AG09319 (cell line): Measurements from ENCODE around the gene TMEM255B.

Source experiments
- DNase-seq: peaks from one replicate; pipeline ENCODE4 v3.0.0-alpha.2; 2010; ENCODE audit warnings: low read depth; ENCODE audit errors: extremely low read depth
- TF ChIP-seq, protein P1 (sequence below): IDR thresholded peaks from 2 replicates; pipeline ENCODE4 v1.5.1; 2011; ENCODE audit warnings: low read depth, mild to moderate bottlenecking, inconsistent platforms, low read length, moderate library complexity

TMEM255B gene

DNA sequence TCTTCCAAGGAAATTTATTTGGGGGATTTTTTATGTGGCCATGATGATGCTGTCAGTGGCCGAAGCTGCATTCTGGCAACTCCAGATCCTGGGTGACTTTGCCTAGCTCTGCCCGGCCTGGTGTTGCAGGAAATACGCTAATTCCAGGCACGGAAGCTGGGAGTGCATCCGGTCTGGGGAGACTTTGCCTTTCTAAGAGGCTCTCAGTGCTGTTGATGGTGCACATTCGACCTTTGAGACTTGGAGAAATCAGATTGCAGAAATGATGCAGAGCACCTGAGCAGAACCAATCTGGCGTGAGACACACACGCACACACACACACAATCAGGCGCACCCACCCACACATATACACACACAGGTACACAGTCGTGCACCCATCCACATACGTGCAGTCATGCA is 5.9 kb upstream of the TMEM255B start:
- DNase-seq = no peak
- TF ChIP-seq, protein P1, sequence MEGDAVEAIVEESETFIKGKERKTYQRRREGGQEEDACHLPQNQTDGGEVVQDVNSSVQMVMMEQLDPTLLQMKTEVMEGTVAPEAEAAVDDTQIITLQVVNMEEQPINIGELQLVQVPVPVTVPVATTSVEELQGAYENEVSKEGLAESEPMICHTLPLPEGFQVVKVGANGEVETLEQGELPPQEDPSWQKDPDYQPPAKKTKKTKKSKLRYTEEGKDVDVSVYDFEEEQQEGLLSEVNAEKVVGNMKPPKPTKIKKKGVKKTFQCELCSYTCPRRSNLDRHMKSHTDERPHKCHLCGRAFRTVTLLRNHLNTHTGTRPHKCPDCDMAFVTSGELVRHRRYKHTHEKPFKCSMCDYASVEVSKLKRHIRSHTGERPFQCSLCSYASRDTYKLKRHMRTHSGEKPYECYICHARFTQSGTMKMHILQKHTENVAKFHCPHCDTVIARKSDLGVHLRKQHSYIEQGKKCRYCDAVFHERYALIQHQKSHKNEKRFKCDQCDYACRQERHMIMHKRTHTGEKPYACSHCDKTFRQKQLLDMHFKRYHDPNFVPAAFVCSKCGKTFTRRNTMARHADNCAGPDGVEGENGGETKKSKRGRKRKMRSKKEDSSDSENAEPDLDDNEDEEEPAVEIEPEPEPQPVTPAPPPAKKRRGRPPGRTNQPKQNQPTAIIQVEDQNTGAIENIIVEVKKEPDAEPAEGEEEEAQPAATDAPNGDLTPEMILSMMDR = no peak

GRCh38 chr13:113754242-113754641 is 4.8 kb upstream of the TMEM255B start:
- TF ChIP-seq, protein P1 = no peak
- DNase-seq = no peak

DNA sequence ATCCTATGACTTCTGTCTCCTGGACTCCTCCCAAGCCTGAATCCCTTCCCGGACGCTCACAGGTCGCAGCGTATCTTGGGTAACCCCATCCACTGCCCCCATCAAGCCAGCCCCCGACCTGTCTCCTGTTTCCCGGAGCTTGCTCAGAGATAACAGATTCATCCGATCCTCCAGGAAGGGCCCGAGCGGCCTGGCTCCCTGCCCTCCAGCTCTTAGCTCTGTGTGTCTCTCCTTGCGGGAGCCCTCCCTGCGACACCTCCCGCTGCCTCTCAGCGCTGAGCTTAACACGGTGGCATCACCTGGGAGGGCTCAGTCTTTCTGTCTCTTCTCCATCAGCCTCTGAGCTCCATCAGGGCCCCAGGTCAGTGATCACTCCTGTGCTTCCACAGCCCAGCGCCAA is 4.3 kb upstream of the TMEM255B start:
- TF ChIP-seq, protein P1 = no peak
- DNase-seq = no peak

GRCh38 chr13:113756441-113757097 is 2.5 kb upstream of the TMEM255B start:
- DNase-seq = no peak
- TF ChIP-seq, protein P1 = no peak

GRCh38 chr13:113759525-113760137 is 605 bp downstream of the TMEM255B start:
- TF ChIP-seq, protein P1 = no peak
- no peak for DNase-seq

DNA sequence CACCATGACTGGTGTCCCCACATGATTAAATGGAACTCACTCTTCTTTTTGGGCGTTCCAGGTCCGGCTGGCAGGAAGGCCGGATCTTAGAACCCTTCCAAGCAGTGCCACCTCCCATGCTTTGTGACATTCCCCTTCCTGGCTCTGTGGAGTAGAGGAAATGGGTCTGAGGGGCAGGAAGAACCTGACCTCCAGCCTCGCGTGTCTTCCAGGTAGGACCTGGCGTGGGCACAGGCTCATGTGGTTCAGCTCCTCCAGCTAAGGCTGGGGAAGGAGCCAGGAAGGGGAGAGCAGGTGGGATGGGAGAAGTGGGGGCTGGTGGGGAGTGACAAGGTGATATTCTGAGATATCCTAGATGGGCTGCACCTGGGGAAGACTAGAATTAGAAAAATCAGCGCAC is 2.1 kb downstream of the TMEM255B start:
- TF ChIP-seq, protein P1 = no peak
- no peak for DNase-seq

DNA sequence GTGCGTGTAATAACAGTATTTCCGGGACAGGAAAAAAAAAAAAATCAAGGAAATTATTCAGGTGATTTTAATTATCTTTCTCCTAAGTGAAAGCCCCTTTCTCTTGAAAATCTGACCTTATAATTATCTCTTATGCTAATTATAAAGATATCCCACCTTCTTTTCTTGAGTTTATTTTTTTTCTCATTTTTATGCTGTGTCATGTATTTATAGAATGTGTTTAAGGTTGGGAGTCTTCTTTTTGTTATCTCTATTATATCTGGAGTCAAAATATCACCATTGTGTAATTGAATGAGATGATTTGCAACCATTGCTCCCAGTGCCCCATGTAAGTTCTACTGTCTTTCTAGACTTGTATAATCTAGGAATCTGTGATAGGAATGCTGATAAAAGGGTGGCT is 3.0 kb downstream of the TMEM255B start:
- DNase-seq = no peak
- TF ChIP-seq, protein P1 = no peak
